GM23248 (cell line): ENCODE measurements around the gene KCNMA1. TPM values are rescaled to one million over a fixed set of nuclear protein-coding genes. Genes with fewer than 3 reads are reported as not detected.

ENCODE experiments used
- DNase-seq: peaks from one replicate; pipeline ENCODE4 v3.0.0-alpha.2; 2015
- H2AFZ ChIP-seq: fragments of 200-600 bp; sonication (generic); 2 replicates; pipeline ENCODE4 v1.6.1; 2016; ENCODE audit warnings: antibody characterized with exemption
- H3F3A ChIP-seq: fragments of 200-600 bp; sonication (generic); 2 replicates; pipeline ENCODE4 v1.6.1; 2016; ENCODE audit warnings: mild to moderate bottlenecking, antibody characterized with exemption, mixed run types; ENCODE audit not compliant: insufficient read depth
- H3K27ac ChIP-seq: fragments of 200-600 bp; sonication (generic); 2 replicates; pipeline ENCODE4 v1.5.1; 2016; ENCODE audit warnings: mild to moderate bottlenecking
- H3K27me3 ChIP-seq: fragments of 200-600 bp; sonication (generic); replicated peaks from 2 replicates; pipeline ENCODE4 v1.6.1; 2016; ENCODE audit warnings: mild to moderate bottlenecking; ENCODE audit not compliant: insufficient read depth
- H3K36me3 ChIP-seq: fragments of 200-600 bp; sonication (generic); 2 replicates; pipeline ENCODE4 v1.6.1; 2016; ENCODE audit warnings: low read depth, mild to moderate bottlenecking
- H3K4me1 ChIP-seq: fragments of 200-600 bp; sonication (generic); 2 replicates; pipeline ENCODE4 v1.6.1; 2016; ENCODE audit warnings: mild to moderate bottlenecking; ENCODE audit not compliant: insufficient read depth
- H3K4me2 ChIP-seq: fragments of 200-600 bp; sonication (generic); one replicate; pipeline ENCODE4 v1.6.1; 2016; ENCODE audit warnings: mild to moderate bottlenecking; ENCODE audit not compliant: unreplicated experiment
- H3K4me3 ChIP-seq: fragments of 200-600 bp; sonication (generic); 2 replicates; pipeline ENCODE4 v1.5.1; 2016; ENCODE audit warnings: mild to moderate bottlenecking
- H3K79me2 ChIP-seq: fragments of 200-600 bp; sonication (generic); 2 replicates; pipeline ENCODE4 v1.6.1; 2016; ENCODE audit warnings: mild to moderate bottlenecking; ENCODE audit not compliant: insufficient read depth
- H3K9ac ChIP-seq: fragments of 200-600 bp; sonication (generic); 2 replicates; pipeline ENCODE4 v1.6.1; 2016; ENCODE audit warnings: mild to moderate bottlenecking
- H3K9me2 ChIP-seq: fragments of 200-600 bp; sonication (generic); 2 replicates; pipeline ENCODE4 v1.6.1; 2016; ENCODE audit warnings: mixed run types, mild to moderate bottlenecking, moderate library complexity; ENCODE audit not compliant: insufficient read depth
- H3K9me3 ChIP-seq: fragments of 200-600 bp; sonication (generic); one replicate; pipeline ENCODE4 v1.6.1; 2017; ENCODE audit warnings: low read depth
- H4K20me1 ChIP-seq: fragments of 200-600 bp; sonication (generic); 2 replicates; pipeline ENCODE4 v1.6.0; 2016; ENCODE audit not compliant: insufficient read depth
- EZH2 ChIP-seq: fragments of 200-600 bp; sonication (generic); IDR thresholded peaks from 2 replicates; pipeline ENCODE4 v1.6.1; 2018; ENCODE audit warnings: antibody characterized with exemption, mild to moderate bottlenecking; ENCODE audit not compliant: insufficient read depth, poor library complexity, severe bottlenecking
- EZH2phosphoT487 ChIP-seq: fragments of 200-600 bp; sonication (generic); IDR thresholded peaks from 2 replicates; pipeline ENCODE4 v1.6.1; 2018; ENCODE audit warnings: antibody characterized with exemption, moderate library complexity, mild to moderate bottlenecking, low read depth; ENCODE audit not compliant: insufficient read depth
- WGBS, 2 experiments: methylation state at CpG; one replicate each; pipeline ENCODE4 v1.1.6; 2015 to 2017; ENCODE audit warnings: low lambda C conversion rate in 2 of 2, low coverage in 1 of 2; ENCODE audit errors: missing lambda C conversion rate in 2 of 2; 5-methylcytosine and 5-hydroxymethylcytosine counted together
- in situ Hi-C: fragments of 300-500 bp; cut with MboI; formaldehyde crosslinking; loops from 2 replicates; pipeline ENCODE4 v1.15.0; 2020
- polyA plus RNA-seq: library from polyadenylated mRNA; unstranded; fragments of >200 nt; fragmentation: Nextera tagmentation; extraction: Ambion mirVana; gene quantifications from 2 replicates; pipeline ENCODE4 v1.2.1, GENCODE V29; 2016
- total RNA-seq: library from RNA; depleted of rRNA; stranded (reverse); fragments of >200 nt; shearing (Covaris generic); gene quantifications from 2 replicates; pipeline ENCODE4 v1.2.3, GENCODE V29; 2014

KCNMA1 gene
- total and polyA plus RNA-seq, 2 experiments from 2014 or later, result 14.2 to 25.1 TPM

GRCh38 chr10:77404810-77405209 is 232.8 kb downstream of the KCNMA1 start:
- Histone ChIP-seq H3F3A (no peaks in the 10 kb centered on the region), H2AFZ (no peak overlapping the region), H3K36me3 (no peaks in the 10 kb centered on the region), H4K20me1 (no peaks in the 10 kb centered on the region), H3K79me2 (no peaks in the 10 kb centered on the region), H3K9me2 (no peaks in the 10 kb centered on the region), H3K4me2 (no peak overlapping the region), H3K9ac (no peak overlapping the region), H3K27ac (no peak overlapping the region), H3K4me3 (no peak overlapping the region), H3K9me3 (no peaks in the 10 kb centered on the region), H3K4me1 (peaks cover 10% of the 10 kb centered on the region), H3K27me3 (no peaks in the 10 kb centered on the region)
- WGBS, 2 experiments, result 63 to 67% methylated on average over 3 of the region's 3 CpGs
- in situ Hi-C loops, result no loop called here
- TF ChIP-seq EZH2 (no peak), EZH2phosphoT487 (no peak)
- DNase-seq, result no peak

GRCh38 chr10:77403761-77404160 is 233.8 kb downstream of the KCNMA1 start:
- no peaks in the 10 kb centered on the region for H3K9me3 ChIP-seq
- H3K4me2 ChIP-seq, result no peak overlapping the region
- H3K27me3 ChIP-seq, result no peaks in the 10 kb centered on the region
- H3K36me3 ChIP-seq, result no peaks in the 10 kb centered on the region
- no peaks in the 10 kb centered on the region for H3K79me2 ChIP-seq
- no peak overlapping the region for H2AFZ ChIP-seq
- in situ Hi-C loops, result no loop called here
- no peaks in the 10 kb centered on the region for H4K20me1 ChIP-seq
- WGBS, 2 experiments, result 87 to 93% methylated on average over 8 of the region's 8 CpGs
- H3K4me1 ChIP-seq, result peaks cover 10% of the 10 kb centered on the region
- H3K27ac ChIP-seq, result no peak overlapping the region
- H3K9ac ChIP-seq, result no peak overlapping the region
- DNase-seq, result no peak
- no peaks in the 10 kb centered on the region for H3F3A ChIP-seq
- TF ChIP-seq EZH2phosphoT487 (no peak), EZH2 (no peak)
- no peak overlapping the region for H3K4me3 ChIP-seq
- no peaks in the 10 kb centered on the region for H3K9me2 ChIP-seq

GRCh38 chr10:77401683-77402082 is 235.9 kb downstream of the KCNMA1 start:
- H3K9me2 ChIP-seq, result no peaks in the 10 kb centered on the region
- no peaks in the 10 kb centered on the region for H3K27me3 ChIP-seq
- no peaks in the 10 kb centered on the region for H4K20me1 ChIP-seq
- H3F3A ChIP-seq, result no peaks in the 10 kb centered on the region
- no peak overlapping the region for H3K27ac ChIP-seq
- TF ChIP-seq EZH2 (no peak), EZH2phosphoT487 (no peak)
- in situ Hi-C loops, result no loop called here
- no peaks in the 10 kb centered on the region for H3K79me2 ChIP-seq
- H3K9me3 ChIP-seq, result no peaks in the 10 kb centered on the region
- H3K36me3 ChIP-seq, result no peaks in the 10 kb centered on the region
- H3K4me3 ChIP-seq, result no peak overlapping the region
- 72 to 77% methylated on average over 3 of the region's 3 CpGs for WGBS, 2 experiments
- DNase-seq, result no peak
- no peak overlapping the region for H3K4me2 ChIP-seq
- peaks cover 10% of the 10 kb centered on the region for H3K4me1 ChIP-seq
- H2AFZ ChIP-seq, result no peak overlapping the region
- no peak overlapping the region for H3K9ac ChIP-seq

- H3F3A ChIP-seq, result no peaks in the 10 kb centered on the region
- no peak overlapping the region for H3K27ac ChIP-seq
- H3K79me2 ChIP-seq, result no peaks in the 10 kb centered on the region
- H3K9me3 ChIP-seq, result no peaks in the 10 kb centered on the region
- no peaks in the 10 kb centered on the region for H3K36me3 ChIP-seq
- no peak overlapping the region for H3K9ac ChIP-seq
- H3K4me2 ChIP-seq, result no peak overlapping the region
- TF ChIP-seq EZH2phosphoT487 (no peak), EZH2 (no peak)
- H3K4me1 ChIP-seq, result no peaks in the 10 kb centered on the region
- no peak for DNase-seq
- H4K20me1 ChIP-seq, result no peaks in the 10 kb centered on the region
- no peaks in the 10 kb centered on the region for H3K9me2 ChIP-seq
- H2AFZ ChIP-seq, result no peak overlapping the region
- H3K27me3 ChIP-seq, result no peaks in the 10 kb centered on the region
- in situ Hi-C loops, result no loop called here
- H3K4me3 ChIP-seq, result no peak overlapping the region
- 84 to 90% methylated on average over 4 of the region's 4 CpGs for WGBS, 2 experiments
These were observed 237.6 kb downstream of the KCNMA1 start for GRCh38 chr10:77400033-77400432.

GRCh38 chr10:77398986-77399755 is 238.4 kb downstream of the KCNMA1 start:
- no peaks in the 10 kb centered on the region for H3K27me3 ChIP-seq
- no peak for TF ChIP-seq EZH2phosphoT487
- TF ChIP-seq EZH2, result no peak
- H2AFZ ChIP-seq, result no peak overlapping the region
- no peak overlapping the region for H3K9ac ChIP-seq
- no peak overlapping the region for H3K4me2 ChIP-seq
- H3K9me2 ChIP-seq, result no peaks in the 10 kb centered on the region
- no peak overlapping the region for H3K27ac ChIP-seq
- in situ Hi-C loops, result loop anchor here (10.0 kb wide), 1 partner anchor 236 kb away; the partner anchor contains the start of gene KCNMA1
- no peaks in the 10 kb centered on the region for H3K4me1 ChIP-seq
- DNase-seq, result no peak
- no peaks in the 10 kb centered on the region for H3K9me3 ChIP-seq
- no peaks in the 10 kb centered on the region for H3K79me2 ChIP-seq
- H4K20me1 ChIP-seq, result no peaks in the 10 kb centered on the region
- H3K4me3 ChIP-seq, result no peak overlapping the region
- 65% methylated on average over 10 of the region's 10 CpGs for WGBS, 2 experiments
- no peaks in the 10 kb centered on the region for H3F3A ChIP-seq
- H3K36me3 ChIP-seq, result no peaks in the 10 kb centered on the region
